DND-41 (cell line): ENCODE results near the gene SMOC2.

Source experiments
- EZH2 ChIP-seq: IDR thresholded peaks from 3 replicates; pipeline ENCODE4 v1.6.1; 2012; ENCODE audit warnings: borderline replicate concordance, low read depth, mild to moderate bottlenecking, moderate library complexity, low read length, inconsistent platforms; ENCODE audit not compliant: severe bottlenecking
- TF ChIP-seq, protein P1 (sequence below): IDR thresholded peaks from 2 replicates; pipeline ENCODE4 v1.5.1; 2012; ENCODE audit warnings: borderline replicate concordance, low read length, moderate library complexity, mild to moderate bottlenecking; ENCODE audit not compliant: poor library complexity, severe bottlenecking; ENCODE audit errors: extremely low read depth

DNA sequence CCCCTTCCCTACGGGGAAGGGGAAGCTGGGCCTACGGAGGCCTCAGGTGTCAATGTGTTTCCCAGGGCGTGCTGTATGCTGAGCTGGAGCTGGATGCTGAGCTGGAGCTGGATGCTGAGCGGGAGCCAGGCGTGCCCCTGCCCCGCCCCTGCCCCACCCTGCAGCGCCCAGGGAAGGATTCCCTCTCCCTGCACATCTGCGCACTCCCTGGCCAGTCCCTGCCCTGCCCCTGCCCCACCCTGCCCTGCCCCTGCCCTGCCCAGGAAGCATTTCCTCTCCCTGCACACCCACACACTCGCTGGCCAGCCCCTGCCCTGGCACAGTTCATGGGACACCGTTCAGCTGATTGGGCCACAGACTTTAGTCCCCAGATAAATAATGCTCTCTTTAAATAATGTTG lies 196.8 kb downstream of the SMOC2 start:
- TF ChIP-seq, protein P1, sequence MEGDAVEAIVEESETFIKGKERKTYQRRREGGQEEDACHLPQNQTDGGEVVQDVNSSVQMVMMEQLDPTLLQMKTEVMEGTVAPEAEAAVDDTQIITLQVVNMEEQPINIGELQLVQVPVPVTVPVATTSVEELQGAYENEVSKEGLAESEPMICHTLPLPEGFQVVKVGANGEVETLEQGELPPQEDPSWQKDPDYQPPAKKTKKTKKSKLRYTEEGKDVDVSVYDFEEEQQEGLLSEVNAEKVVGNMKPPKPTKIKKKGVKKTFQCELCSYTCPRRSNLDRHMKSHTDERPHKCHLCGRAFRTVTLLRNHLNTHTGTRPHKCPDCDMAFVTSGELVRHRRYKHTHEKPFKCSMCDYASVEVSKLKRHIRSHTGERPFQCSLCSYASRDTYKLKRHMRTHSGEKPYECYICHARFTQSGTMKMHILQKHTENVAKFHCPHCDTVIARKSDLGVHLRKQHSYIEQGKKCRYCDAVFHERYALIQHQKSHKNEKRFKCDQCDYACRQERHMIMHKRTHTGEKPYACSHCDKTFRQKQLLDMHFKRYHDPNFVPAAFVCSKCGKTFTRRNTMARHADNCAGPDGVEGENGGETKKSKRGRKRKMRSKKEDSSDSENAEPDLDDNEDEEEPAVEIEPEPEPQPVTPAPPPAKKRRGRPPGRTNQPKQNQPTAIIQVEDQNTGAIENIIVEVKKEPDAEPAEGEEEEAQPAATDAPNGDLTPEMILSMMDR, result no peak
- TF ChIP-seq EZH2, result no peak
